Pancreas (tissue), 10 donors: Measurements from ENCODE around the gene MELK. TPM values are rescaled to one million over a fixed set of nuclear protein-coding genes. Genes with fewer than 3 reads are reported as not detected.

Experiments
- ATAC-seq, 4 donors: fragments of 200-7000 bp; cut with Tn5 transposase; one replicate each; pipeline versions ENCODE4 v1.8.0 to v1.9.1; 2020; ENCODE audit warnings: mild to moderate bottlenecking in 4 of 4, moderate library complexity in 4 of 4
- DNase-seq, 6 donors: peaks; one replicate each; pipeline ENCODE4 v3.0.0-alpha.2; 2020
- FAIRE-seq: peaks from 2 replicates; lab custom pipeline; 2012; peaks lifted over from hg19 to GRCh38; lab: Jason Lieb, UNC
- H3K27ac ChIP-seq, 4 donors: fragments of 200-600 bp; sonication (generic); 1 replicate in 3 of 4; 2 replicates in 1 of 4; pipeline versions ENCODE4 v1.5.0 to v1.8.0; 2020
- H3K27me3 ChIP-seq, 4 donors: fragments of 200-600 bp; one replicate each; pipeline ENCODE4 v1.8.0; 2021
- H3K36me3 ChIP-seq, 3 donors: fragments of 200-600 bp; sonication (generic) in 1 of 3; one replicate each; pipeline versions ENCODE4 v1.5.0 to v1.8.0; 2020 to 2021
- H3K4me1 ChIP-seq, 3 donors: fragments of 200-600 bp; one replicate each; pipeline ENCODE4 v1.8.0; 2021
- H3K4me3 ChIP-seq, 4 donors: fragments of 200-600 bp; sonication (generic) in 2 of 4; one replicate each; pipeline versions ENCODE4 v1.5.0 to v1.8.0; 2020 to 2021
- H3K9me3 ChIP-seq, 4 donors: fragments of 200-600 bp; one replicate each; pipeline ENCODE4 v1.8.0; 2021
- WGBS, 2 donors: extraction: QIAGEN DNeasy Blood & Tissue Kit; methylation state at CpG; one replicate each; pipeline ENCODE4 v1.1.7; 2013; 5-methylcytosine and 5-hydroxymethylcytosine counted together
- intact Hi-C, 3 donors: fragments of 100-400 bp; cut with DNase I; formaldehyde crosslinking; loops; one replicate each; pipeline versions ENCODE4 v1.11.1 to v1.14.2; 2022
- polyA plus RNA-seq, 2 donors: library from polyadenylated mRNA; stranded (reverse); fragments of 200-250 nt; gene quantifications; one replicate each; pipeline ENCODE4 v1.2.3, GENCODE V29; 2013
- total RNA-seq, 6 donors: library from RNA; stranded (reverse); fragmentation: NEBNext Ultra II Directional in 4 of 6; extraction: Animal tissue kit (Norgen Biotek cat#: 25700) in 4 of 6; gene quantifications; one replicate each; pipeline versions ENCODE4 v1.2.1 to v1.2.4, GENCODE V29; 2021 to 2023
- TF ChIP-seq, protein P1 (sequence below), 4 donors: fragments of 200-600 bp; sonication (generic) in 3 of 4; IDR thresholded peaks; one replicate each; pipeline versions ENCODE4 v1.5.0 to v1.8.0; 2021; ENCODE audit warnings: antibody characterized with exemption in 4 of 4
- donor health status: healthy with polysubstance abuse.
- donor health status: DM: no; HTN: no; CAD: no; lungs with moderate emphysema.
- donor health status: DM: no; HTN: no; CAD: no.
- donor health status: control.
- donor health status: control.
- donor health status: Bipolar disorder and iron deficiency.
- donor health status: DM: yes; HTN: yes; CAD: no.
- donor health status: DM: no; HTN: no; CAD: no.
- donor health status: DM: no; HTN: no; CAD: no.
- donor health status: DM: yes; HTN: yes; CAD: no.

Gene MELK
- total and polyA plus RNA-seq, 8 donors, result 0.08 to 0.75 (median 0.30) TPM

- FAIRE-seq (no peak), ATAC-seq (no peak), DNase-seq (no peak)
- 84 to 88% methylated on average over 3 of the region's 3 CpGs for WGBS, 2 donors
- TF ChIP-seq, protein P1, sequence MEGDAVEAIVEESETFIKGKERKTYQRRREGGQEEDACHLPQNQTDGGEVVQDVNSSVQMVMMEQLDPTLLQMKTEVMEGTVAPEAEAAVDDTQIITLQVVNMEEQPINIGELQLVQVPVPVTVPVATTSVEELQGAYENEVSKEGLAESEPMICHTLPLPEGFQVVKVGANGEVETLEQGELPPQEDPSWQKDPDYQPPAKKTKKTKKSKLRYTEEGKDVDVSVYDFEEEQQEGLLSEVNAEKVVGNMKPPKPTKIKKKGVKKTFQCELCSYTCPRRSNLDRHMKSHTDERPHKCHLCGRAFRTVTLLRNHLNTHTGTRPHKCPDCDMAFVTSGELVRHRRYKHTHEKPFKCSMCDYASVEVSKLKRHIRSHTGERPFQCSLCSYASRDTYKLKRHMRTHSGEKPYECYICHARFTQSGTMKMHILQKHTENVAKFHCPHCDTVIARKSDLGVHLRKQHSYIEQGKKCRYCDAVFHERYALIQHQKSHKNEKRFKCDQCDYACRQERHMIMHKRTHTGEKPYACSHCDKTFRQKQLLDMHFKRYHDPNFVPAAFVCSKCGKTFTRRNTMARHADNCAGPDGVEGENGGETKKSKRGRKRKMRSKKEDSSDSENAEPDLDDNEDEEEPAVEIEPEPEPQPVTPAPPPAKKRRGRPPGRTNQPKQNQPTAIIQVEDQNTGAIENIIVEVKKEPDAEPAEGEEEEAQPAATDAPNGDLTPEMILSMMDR (IDR thresholded peaks at IDR 0.05), result no peak
- Histone ChIP-seq H3K9me3 (no peaks in the 10 kb centered on the region), H3K36me3 (no peaks in the 10 kb centered on the region), H3K27ac (no peak overlapping the region), H3K4me1 (no peaks in the 10 kb centered on the region), H3K27me3 (no peaks in the 10 kb centered on the region), H3K4me3 (no peak overlapping the region)
- intact Hi-C loops, result no loop called here
These were observed 30.3 kb downstream of the MELK start for GRCh38 chr9:36603006-36603405.

DNA sequence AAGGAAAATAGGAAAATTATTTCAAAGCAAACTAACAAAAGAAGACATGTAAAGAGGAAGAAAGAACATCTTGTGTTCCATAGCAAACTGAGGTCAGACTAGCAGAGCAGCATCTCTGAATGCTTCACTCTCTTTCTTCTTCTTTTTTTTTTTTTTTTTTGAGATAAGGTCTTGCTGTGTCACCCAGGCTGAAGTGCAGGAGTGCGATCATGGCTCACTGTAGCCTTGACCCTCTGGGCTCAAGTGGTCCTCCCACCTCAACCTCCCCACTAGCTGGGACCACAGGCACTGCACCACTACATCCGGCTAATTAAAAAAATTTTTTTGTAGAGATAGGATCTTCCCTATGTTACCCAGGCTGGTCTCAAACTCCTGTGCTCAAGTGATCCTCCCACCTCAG, 36.6 kb downstream of the MELK start:
- ATAC-seq, result no peak
- Histone ChIP-seq H3K4me3 (no peak overlapping the region), H3K4me1 (no peaks in the 10 kb centered on the region), H3K27me3 (no peaks in the 10 kb centered on the region), H3K9me3 (no peaks in the 10 kb centered on the region), H3K27ac (no peak overlapping the region), H3K36me3 (no peaks in the 10 kb centered on the region)
- TF ChIP-seq, protein P1 (IDR thresholded peaks at IDR 0.05), result no peak
- FAIRE-seq, result no peak
- intact Hi-C loops, result no loop called here
- 88 to 95% methylated on average over 2 of the region's 2 CpGs for WGBS, 2 donors
- no peak for DNase-seq

DNA sequence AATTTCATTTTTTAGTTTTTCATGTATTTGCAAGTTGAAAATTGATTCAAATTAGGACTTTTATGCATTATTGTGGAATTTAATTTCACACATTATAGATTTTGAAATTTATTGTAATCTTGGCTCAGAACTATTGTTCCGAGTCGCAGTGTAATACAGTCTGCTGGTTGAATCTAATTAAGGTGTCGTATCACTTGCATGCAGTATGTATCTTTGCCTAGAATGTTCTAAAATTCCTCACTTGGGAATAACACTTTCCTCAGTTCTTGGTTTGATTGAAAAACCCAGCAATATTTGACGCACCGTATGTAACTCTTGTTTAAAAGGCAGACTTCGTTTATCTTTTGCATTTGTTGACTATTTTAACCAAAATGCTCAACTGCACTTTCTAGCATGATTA, 49.4 kb downstream of the MELK start:
- peaks cover 0 to 8% (median 0%) of the 10 kb centered on the region in 3 donors for H3K4me1 ChIP-seq
- no peak overlapping the region for H3K4me3 ChIP-seq
- TF ChIP-seq, protein P1 (IDR thresholded peaks at IDR 0.05), result no peak
- no peak for DNase-seq
- ATAC-seq, result no peak
- no peak overlapping the region for H3K27ac ChIP-seq
- no peaks in the 10 kb centered on the region for H3K27me3 ChIP-seq
- H3K9me3 ChIP-seq, result no peaks in the 10 kb centered on the region
- intact Hi-C loops, result no loop called here
- no peak for FAIRE-seq
- 93 to 96% methylated on average over 6 of the region's 6 CpGs for WGBS, 2 donors
- no peaks in the 10 kb centered on the region for H3K36me3 ChIP-seq

- no peak for DNase-seq
- FAIRE-seq, result no peak
- no peak overlapping the region for H3K4me3 ChIP-seq
- WGBS, 2 donors, result 93 to 95% methylated on average over 3 of the region's 3 CpGs
- H3K36me3 ChIP-seq, result no peaks in the 10 kb centered on the region
- TF ChIP-seq, protein P1 (IDR thresholded peaks at IDR 0.05), result no peak
- H3K4me1 ChIP-seq, result peaks cover 0 to 8% (median 0%) of the 10 kb centered on the region in 3 donors
- intact Hi-C loops, result no loop called here
- no peaks in the 10 kb centered on the region for H3K9me3 ChIP-seq
- H3K27me3 ChIP-seq, result no peaks in the 10 kb centered on the region
- ATAC-seq, result no peak
- no peak overlapping the region for H3K27ac ChIP-seq
These were observed 50.6 kb downstream of the MELK start for GRCh38 chr9:36623280-36623679.

- 28 to 30% methylated on average over 6 of the region's 6 CpGs for WGBS, 2 donors
- no peaks in the 10 kb centered on the region for H3K27me3 ChIP-seq
- H3K9me3 ChIP-seq, result no peaks in the 10 kb centered on the region
- peak; percentile 95 to 99 (median 98) for ATAC-seq
- H3K4me3 ChIP-seq, result no peak overlapping the region
- no peak overlapping the region for H3K27ac ChIP-seq
- H3K36me3 ChIP-seq, result no peaks in the 10 kb centered on the region
- FAIRE-seq, result no peak
- TF ChIP-seq, protein P1 (IDR thresholded peaks at IDR 0.05), result no peak
- intact Hi-C loops, result no loop called here
- peaks cover 0 to 8% (median 0%) of the 10 kb centered on the region in 3 donors for H3K4me1 ChIP-seq
- DNase-seq, result peak in 4 of 6 donors; percentile 23 to 80 (median 62)
These were observed 52.4 kb downstream of the MELK start for GRCh38 chr9:36625006-36625615.
